ENCODE data around the gene QKI.
"Not testable (repeated sequence)": the region's sequence is repeated elsewhere in the genome, so short reads cannot be mapped to it uniquely, and the experiment has no call there.

Gene QKI

DNA sequence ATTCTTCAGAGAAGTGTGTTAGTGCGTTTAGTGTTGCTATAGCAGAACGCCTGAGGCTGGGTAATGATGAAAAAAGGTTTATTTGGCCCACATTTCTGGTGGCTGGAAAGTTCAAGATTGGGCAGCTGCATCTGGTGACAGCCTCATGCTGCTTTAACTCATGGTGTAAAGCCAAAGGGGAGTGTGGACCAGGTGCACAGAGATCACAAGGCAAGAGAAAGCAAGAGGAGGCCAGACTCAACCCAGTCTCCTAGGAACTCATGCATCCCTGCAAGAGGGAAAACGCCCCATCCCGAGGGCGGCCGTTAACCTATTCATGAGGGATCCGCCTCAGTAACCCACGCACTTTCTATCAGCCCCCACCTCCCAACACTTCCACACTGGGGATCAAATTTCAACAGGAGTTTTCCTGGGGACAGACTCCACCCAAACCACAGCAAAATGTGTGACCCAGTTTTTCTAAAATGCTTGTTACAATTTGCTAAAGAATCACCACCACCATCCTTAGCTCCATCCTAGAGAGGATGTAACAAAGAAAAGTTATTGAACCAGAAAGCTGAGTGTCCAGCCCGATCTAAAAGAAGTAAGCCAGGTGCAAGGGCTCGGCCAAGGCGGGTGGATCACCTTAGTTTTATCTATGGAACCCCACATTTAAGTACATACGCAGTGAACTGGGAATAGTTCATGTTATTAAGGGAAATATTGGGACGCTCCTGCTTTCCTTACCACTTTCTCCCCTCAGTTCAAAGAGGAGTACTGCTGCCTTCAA is 164.8 kb downstream of the QKI start:
- DNase-seq (ENCODE audit: low read depth in 2 of 2) = no peak

DNA sequence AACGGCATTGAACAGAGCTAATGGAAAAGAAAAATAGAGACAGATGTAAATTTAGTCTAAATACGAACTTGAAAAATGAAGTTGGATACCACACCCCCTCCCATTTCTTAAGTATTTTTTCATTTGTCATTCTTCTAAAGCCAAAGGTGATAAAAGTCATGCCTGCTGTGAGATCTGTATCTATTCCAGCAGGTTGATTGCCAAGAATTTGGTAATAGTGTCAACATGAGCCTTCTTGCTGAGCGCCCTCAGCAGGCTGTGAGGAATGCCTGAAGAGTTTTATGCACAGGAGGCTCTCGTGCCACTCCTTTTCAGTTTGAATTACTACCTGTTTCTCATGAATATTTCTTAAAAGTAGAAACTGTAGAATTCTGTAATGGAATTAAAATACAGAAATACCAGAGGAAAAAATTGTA is 165.4 kb downstream of the QKI start:
- no peak for DNase-seq (ENCODE audit: low read depth in 2 of 2)

- no peak for DNase-seq (ENCODE audit: low read depth in 2 of 2)
These were observed 166.0 kb downstream of the QKI start for GRCh38 chr6:163580311-163581030.

DNA sequence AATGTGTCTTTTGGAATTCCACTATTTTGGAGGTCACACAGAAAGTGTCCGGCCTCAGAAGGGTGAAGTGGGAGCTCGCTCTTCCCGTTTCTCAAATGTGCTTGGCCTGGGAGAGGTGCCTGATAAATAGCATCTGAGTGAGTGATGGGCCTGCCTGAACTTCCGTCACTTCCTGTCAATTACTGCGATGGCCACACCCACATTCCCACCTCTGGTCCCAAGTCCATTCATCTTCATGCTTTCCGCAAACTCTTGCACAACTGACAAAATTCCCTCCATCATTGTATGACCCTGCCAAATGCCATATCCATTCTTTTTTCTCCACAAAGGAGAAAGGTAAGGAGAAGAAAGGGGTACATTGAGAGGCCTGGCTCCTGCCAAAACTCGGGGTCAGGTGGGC is 169.0 kb downstream of the QKI start:
- no peak for DNase-seq (ENCODE audit: low read depth in 2 of 2)

GRCh38 chr6:163585932-163586437 is 171.5 kb downstream of the QKI start:
- DNase-seq (ENCODE audit: low read depth in 2 of 2) = no peak

GRCh38 chr6:163586888-163587287 is 172.4 kb downstream of the QKI start:
- DNase-seq (ENCODE audit: low read depth in 2 of 2) = no peak

DNA sequence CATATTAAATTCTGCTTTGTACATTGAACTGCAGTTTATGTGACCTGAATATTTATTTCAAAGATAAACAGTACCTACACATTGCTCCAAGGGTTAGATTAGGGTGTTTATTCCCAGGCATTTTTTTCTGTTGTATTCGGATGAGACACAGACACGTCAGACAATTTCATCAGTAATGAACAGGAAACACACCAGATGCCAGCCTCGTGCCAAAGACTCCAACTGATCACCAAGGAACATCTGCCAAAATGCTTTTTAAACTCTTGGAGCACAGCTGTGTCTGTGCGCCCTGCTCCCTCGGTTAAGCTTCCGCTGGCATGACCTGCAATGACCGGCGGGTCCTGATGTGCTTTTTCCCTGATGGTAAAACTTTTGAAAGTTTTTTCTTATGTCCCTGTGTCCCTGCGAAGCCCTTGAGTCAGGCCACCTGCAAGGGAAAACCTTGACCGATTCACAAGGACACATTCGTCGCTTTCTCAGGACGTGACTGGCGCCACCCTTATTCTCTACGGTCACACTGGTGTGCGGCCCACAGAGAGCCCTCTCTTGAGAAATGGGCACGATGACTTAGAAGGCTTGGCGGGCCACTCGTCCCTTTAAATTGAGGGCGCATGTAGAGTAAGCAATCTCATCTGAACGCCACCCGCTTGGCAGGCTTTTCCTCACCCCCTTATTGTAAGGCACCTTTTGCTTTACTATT is 173.9 kb downstream of the QKI start:
- no peak for DNase-seq (ENCODE audit: low read depth in 2 of 2)

DNA sequence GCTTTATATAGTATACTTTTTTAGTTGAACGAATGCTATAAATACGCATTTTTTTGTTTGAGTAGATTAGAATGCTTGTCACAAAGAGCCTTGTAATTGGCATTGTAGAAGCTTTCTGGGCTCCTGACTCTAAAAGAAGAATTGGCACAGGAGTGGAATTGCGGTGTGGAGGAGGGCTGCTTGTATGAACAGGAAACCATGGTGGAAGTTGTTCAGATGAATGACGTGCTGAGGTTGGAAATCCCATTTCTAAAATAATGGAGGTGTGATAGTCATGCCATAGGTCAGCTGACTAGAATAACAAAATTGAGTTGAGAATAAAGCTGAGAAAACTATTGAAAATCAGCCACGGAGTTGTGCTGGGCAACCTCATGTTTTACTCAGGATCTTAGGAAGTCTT is 174.9 kb downstream of the QKI start:
- DNase-seq (ENCODE audit: low read depth in 2 of 2) = no peak

DNA sequence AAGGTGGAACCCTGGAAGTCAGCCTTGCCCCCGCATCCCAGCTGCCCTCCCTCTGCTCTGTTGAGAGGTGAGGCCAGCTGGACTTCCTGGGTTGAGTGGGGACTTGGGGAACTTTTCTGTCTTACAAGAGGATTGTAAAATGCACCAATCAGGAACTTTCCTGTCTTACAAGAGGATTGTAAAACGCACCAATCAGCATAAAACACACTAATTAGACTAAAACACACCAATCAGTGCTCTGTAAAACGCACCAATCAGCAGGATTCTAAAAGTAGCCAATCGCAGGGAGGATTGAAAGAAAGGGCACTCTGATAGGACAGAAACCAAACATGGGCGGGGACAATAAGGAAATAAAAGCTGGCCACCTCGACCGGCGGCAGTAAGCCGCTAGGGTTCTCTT is 175.6 kb downstream of the QKI start:
- DNase-seq (ENCODE audit: low read depth in 2 of 2) = not testable (repeated sequence)

DNA sequence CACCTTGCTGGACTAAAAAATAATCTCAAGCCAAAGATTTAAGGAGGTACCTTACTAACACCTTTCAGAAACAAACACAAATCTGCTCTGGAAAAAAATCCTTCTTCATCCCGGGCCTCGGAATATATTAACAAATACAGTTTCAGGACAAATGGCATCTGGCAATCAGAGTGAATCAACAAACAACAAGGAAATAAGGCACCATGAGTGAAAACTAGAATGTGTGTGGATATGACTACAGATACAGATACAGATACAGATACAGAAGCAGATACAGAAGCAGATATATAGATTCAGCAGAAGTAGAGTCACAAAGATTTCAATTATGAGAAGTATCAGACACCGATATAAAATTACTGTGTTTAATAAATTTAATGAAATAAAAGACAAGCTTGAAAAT is 178.4 kb downstream of the QKI start:
- no peak for DNase-seq (ENCODE audit: low read depth in 2 of 2)

GRCh38 chr6:163596174-163596573 is 181.7 kb downstream of the QKI start:
- no peak for DNase-seq (ENCODE audit: low read depth in 2 of 2)

GRCh38 chr6:163599136-163599535 is 184.6 kb downstream of the QKI start:
- DNase-seq (ENCODE audit: low read depth in 2 of 2) = no peak

DNA sequence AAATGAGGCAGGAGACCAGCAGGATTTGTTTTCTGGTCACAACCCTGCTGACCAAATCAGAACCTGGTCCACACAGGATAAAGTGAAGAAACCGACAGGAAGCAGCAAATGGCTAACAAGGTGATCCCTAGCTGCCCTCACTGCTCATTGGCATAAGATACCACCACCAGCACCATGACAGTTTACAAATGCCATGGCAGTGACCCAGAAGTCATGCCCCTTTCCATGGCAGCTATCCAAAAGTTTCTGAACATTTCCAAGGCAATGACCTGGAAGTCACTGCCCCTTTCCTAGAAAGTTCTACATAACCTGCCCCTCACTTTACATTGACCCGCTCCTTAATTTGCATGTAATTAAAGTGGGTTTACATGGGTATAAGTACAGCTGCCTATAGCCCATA is 185.2 kb downstream of the QKI start:
- DNase-seq (ENCODE audit: low read depth in 2 of 2) = no peak

GRCh38 chr6:163600331-163600730 is 185.8 kb downstream of the QKI start:
- no peak for DNase-seq (ENCODE audit: low read depth in 2 of 2)

- DNase-seq (ENCODE audit: low read depth in 2 of 2) = no peak
These were observed 186.3 kb downstream of the QKI start for GRCh38 chr6:163600781-163601180.

GRCh38 chr6:163602851-163603250 is 188.3 kb downstream of the QKI start:
- no peak for DNase-seq (ENCODE audit: low read depth in 2 of 2)

GRCh38 chr6:163603395-163603794 is 188.9 kb downstream of the QKI start:
- no peak for DNase-seq (ENCODE audit: low read depth in 2 of 2)

DNA sequence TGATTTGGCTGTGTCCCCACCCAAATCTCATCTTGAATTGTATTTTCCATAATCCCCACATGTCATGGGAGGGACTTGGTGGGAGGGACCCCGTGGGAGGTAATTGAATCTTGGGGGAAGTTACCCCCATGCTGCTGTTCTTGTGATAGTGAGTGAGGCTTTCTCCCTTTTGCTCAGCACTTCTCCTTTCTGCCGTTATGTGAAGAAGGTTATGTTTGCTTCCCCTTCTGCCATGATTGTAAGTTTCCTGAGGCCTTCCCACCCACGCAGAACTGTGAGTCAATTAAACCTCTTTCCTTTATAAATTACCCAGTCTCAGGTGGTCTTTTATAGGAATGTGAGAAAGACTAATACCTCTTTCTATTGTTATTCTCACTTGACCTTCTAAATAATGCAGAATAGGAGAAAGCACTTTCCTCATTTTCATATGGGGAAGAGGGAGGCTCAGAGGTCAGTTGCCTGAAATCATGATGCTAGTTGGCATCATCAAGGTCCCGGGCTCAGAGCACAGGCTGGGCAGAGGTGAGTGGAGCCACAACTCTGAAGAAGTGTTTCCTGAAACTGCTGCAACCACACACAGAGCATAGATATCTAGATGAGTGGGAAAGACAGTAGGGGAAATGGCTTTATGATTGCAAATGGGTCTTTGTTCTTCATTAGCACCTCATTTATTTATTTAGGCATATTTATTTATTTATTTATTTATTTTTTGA is 191.0 kb downstream of the QKI start:
- DNase-seq (ENCODE audit: low read depth in 2 of 2) = no peak

DNA sequence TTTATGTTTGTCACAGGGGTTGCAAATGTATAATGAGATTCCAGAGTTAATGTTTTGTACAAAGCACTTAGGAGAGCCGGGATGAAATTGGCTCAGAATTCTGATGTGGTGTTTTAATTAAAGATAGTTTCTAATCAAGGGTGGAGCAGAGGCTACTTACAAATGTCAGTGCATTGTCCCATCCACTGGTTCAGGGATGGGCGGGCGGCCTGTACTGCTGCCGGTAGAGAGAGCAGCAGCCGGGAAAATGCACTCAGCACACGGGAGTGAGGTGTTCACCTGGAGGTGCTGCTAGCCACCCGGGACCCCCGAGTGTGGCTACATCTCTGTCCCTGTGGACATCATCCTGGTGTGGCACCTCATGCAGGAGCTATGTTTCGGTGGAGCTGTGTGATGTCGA is 193.3 kb downstream of the QKI start:
- DNase-seq (ENCODE audit: low read depth in 2 of 2) = no peak

DNA sequence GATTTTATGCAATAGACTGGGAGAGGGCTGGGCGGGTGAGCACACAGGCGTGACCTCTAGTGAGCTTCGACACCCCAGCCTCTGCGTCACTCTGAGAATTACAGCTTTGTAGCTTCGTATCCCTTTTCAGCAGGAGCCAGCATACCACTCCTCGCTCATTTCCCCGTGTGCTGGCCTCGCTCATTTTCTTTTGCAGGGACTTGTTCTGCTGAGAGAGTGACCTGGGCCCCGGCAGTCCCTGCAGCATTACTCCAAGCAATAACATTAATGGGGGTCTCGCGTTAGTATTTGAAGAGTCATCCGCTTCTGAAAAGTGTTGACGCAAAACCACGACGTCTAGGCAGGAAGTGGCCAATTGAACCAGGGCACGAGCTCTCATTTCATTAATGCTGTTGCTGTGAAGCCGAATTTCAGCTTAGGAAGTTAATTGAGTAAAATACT is 193.7 kb downstream of the QKI start:
- DNase-seq (ENCODE audit: low read depth in 2 of 2) = no peak

DNA sequence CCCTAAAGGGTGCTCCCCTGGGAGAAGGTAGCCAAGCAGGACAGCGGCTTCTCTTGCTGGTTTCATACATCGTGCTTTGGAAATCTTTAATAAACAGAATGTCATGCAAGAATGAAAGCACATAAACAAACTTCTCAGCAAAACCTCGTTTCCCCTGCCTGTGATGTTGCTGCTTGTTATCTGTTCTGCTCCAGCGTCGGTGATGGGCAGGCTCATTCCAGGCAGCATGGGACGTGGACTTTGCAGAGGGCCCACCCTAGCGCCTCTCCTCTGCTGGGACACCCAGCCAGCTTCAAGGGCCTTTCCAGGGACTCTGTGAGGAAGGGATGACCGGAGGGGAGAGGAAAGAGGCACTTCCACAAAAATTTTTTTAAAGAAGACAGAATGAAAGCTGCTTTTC is 197.7 kb downstream of the QKI start:
- no peak for DNase-seq (ENCODE audit: low read depth in 2 of 2)

GRCh38 chr6:163613025-163613424 is 198.5 kb downstream of the QKI start:
- no peak for DNase-seq (ENCODE audit: low read depth in 2 of 2)
